Testis (tissue), 3 donors: ENCODE measurements around the gene ERRFI1. TPM values are rescaled to one million over a fixed set of nuclear protein-coding genes. Genes with fewer than 3 reads are reported as not detected.

Source experiments
- DNase-seq: peaks from one replicate; pipeline ENCODE4 v3.0.0-alpha.2; 2019
- H3K27ac ChIP-seq, 2 donors: fragments of 200-600 bp; sonication (generic); one replicate each; pipeline ENCODE4 v1.5.1; 2019
- H3K27me3 ChIP-seq: fragments of 200-600 bp; sonication (generic); one replicate; pipeline ENCODE4 v1.5.1; 2019
- H3K36me3 ChIP-seq: fragments of 200-600 bp; sonication (generic); one replicate; pipeline ENCODE4 v1.5.1; 2017; ENCODE audit warnings: low read depth; ENCODE audit errors: missing control alignments
- H3K4me1 ChIP-seq: fragments of 200-600 bp; sonication (generic); one replicate; pipeline ENCODE4 v1.5.1; 2019
- H3K4me3 ChIP-seq, 2 donors: fragments of 200-600 bp; sonication (generic); one replicate each; pipeline ENCODE4 v1.5.1; 2017 to 2019
- H3K9me3 ChIP-seq: fragments of 200-600 bp; sonication (generic); one replicate; pipeline ENCODE4 v1.5.1; 2017
- CTCF ChIP-seq, 3 experiments: fragments of 450-650 bp in 2 of 3; fragments of 200-600 bp in 1 of 3; sonication (generic) in 1 of 3; IDR thresholded peaks; one replicate each; pipeline ENCODE4 v1.5.1; 2016 to 2019; ENCODE audit warnings: antibody characterized with exemption in 3 of 3, mild to moderate bottlenecking in 2 of 3, moderate library complexity in 1 of 3
- POLR2A ChIP-seq: fragments of 450-650 bp; IDR thresholded peaks from one replicate; pipeline ENCODE4 v1.6.1; 2017; ENCODE audit warnings: antibody characterized with exemption, mild to moderate bottlenecking, moderate library complexity
- WGBS, 2 donors: methylation state at CpG; one replicate each; pipeline ENCODE4 v1.1.5; 2018; 5-methylcytosine and 5-hydroxymethylcytosine counted together
- intact Hi-C: fragments of 100-400 bp; cut with DNase I; formaldehyde crosslinking; loops from one replicate; pipeline ENCODE4 v1.15.1; 2023; ENCODE audit warnings: low total_unique reads
- polyA plus RNA-seq: library from polyadenylated mRNA; stranded (reverse); fragments of 350-450 nt; fragmentation: Illumina TruSeq; extraction: RNeasy Lipid Tissue Mini Kit (QIAGEN cat#74804); gene quantifications from one replicate; pipeline ENCODE4 v1.2.3, GENCODE V29; 2014; ENCODE audit warnings: low read depth, low replicate concordance; ENCODE audit not compliant: insufficient read depth
- total RNA-seq, 2 donors: library from RNA; depleted of rRNA; stranded (reverse); fragments of >200 nt; gene quantifications; one replicate each; pipeline ENCODE4 v1.2.3, GENCODE V29; 2016

ERRFI1 gene
- total and polyA plus RNA-seq, 3 donors from 2014 or later: 27.3 to 47.9 (median 43.3) TPM

- 93 to 94% methylated on average over 18 to 19 of the region's 19 CpGs for WGBS, 2 donors
- Histone ChIP-seq H3K9me3 (no peaks in the 10 kb centered on the region), H3K36me3 (no peaks in the 10 kb centered on the region), H3K27me3 (no peaks in the 10 kb centered on the region), H3K4me3 (no peak overlapping the region), H3K27ac (no peak overlapping the region), H3K4me1 (no peaks in the 10 kb centered on the region)
- TF ChIP-seq CTCF (IDR thresholded peaks at IDR 0.05) (no peak), POLR2A (no peak)
- no peak for DNase-seq
- intact Hi-C loops: no loop called here
Observed at GRCh38 chr1:7993593-7994479, 32.3 kb downstream of the ERRFI1 start.

- no peaks in the 10 kb centered on the region for H3K4me1 ChIP-seq
- TF ChIP-seq POLR2A (no peak), CTCF (IDR thresholded peaks at IDR 0.05) (no peak)
- H3K27me3 ChIP-seq: no peaks in the 10 kb centered on the region
- no peaks in the 10 kb centered on the region for H3K36me3 ChIP-seq
- H3K4me3 ChIP-seq: no peak overlapping the region
- DNase-seq: no peak
- WGBS, 2 donors: 93 to 100% methylated on average over 4 of the region's 4 CpGs
- intact Hi-C loops: no loop called here
- H3K27ac ChIP-seq: no peak overlapping the region
- no peaks in the 10 kb centered on the region for H3K9me3 ChIP-seq
Observed at GRCh38 chr1:7992885-7993284, 33.2 kb downstream of the ERRFI1 start.

GRCh38 chr1:7991504-7992440 lies 34.3 kb downstream of the ERRFI1 start:
- 89 to 91% methylated on average over 18 of the region's 18 CpGs for WGBS, 2 donors
- H3K4me3 ChIP-seq: no peak overlapping the region
- no peaks in the 10 kb centered on the region for H3K4me1 ChIP-seq
- no peaks in the 10 kb centered on the region for H3K9me3 ChIP-seq
- H3K27me3 ChIP-seq: no peaks in the 10 kb centered on the region
- DNase-seq: no peak
- H3K36me3 ChIP-seq: no peaks in the 10 kb centered on the region
- TF ChIP-seq POLR2A (no peak), CTCF (IDR thresholded peaks at IDR 0.05) (no peak)
- intact Hi-C loops: no loop called here
- H3K27ac ChIP-seq: no peak overlapping the region

GRCh38 chr1:7989762-7990428 lies 36.2 kb downstream of the ERRFI1 start:
- Histone ChIP-seq H3K36me3 (no peaks in the 10 kb centered on the region), H3K9me3 (no peaks in the 10 kb centered on the region), H3K27me3 (no peaks in the 10 kb centered on the region), H3K27ac (peak overlapping the region; percentile 24 to 48), H3K4me3 (no peak overlapping the region), H3K4me1 (no peaks in the 10 kb centered on the region)
- 73 to 75% methylated on average over 2 of the region's 2 CpGs for WGBS, 2 donors
- intact Hi-C loops: loop anchor here (10.0 kb wide), 1 partner anchor 325 kb away; the partner anchor contains the start of gene SLC45A1
- DNase-seq: peak; percentile 43
- no peak for TF ChIP-seq CTCF (IDR thresholded peaks at IDR 0.05)
- TF ChIP-seq POLR2A: no peak
